ENCODE measurements around the gene ETHE1. TPM values are rescaled to one million over a fixed set of nuclear protein-coding genes. Genes with fewer than 3 reads are reported as not detected.

The ETHE1 gene
- total RNA-seq, 1 donor from 2014 or later: 16.0 TPM

GRCh38 chr19:43467730-43468129, 59.3 kb downstream of the ETHE1 start:
- TF ChIP-seq, protein P1, sequence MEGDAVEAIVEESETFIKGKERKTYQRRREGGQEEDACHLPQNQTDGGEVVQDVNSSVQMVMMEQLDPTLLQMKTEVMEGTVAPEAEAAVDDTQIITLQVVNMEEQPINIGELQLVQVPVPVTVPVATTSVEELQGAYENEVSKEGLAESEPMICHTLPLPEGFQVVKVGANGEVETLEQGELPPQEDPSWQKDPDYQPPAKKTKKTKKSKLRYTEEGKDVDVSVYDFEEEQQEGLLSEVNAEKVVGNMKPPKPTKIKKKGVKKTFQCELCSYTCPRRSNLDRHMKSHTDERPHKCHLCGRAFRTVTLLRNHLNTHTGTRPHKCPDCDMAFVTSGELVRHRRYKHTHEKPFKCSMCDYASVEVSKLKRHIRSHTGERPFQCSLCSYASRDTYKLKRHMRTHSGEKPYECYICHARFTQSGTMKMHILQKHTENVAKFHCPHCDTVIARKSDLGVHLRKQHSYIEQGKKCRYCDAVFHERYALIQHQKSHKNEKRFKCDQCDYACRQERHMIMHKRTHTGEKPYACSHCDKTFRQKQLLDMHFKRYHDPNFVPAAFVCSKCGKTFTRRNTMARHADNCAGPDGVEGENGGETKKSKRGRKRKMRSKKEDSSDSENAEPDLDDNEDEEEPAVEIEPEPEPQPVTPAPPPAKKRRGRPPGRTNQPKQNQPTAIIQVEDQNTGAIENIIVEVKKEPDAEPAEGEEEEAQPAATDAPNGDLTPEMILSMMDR (IDR thresholded peaks at IDR 0.05; ENCODE audit: partially characterized antibody, unreplicated experiment): no peak
- Mint-ChIP-seq H3K27ac (ENCODE audit: unreplicated experiment) (no peak overlapping the region), H3K27me3 (ENCODE audit: unreplicated experiment) (peaks cover 4% of the 10 kb centered on the region), H3K4me1 (ENCODE audit: low read depth, unreplicated experiment) (no peaks in the 10 kb centered on the region), H3K36me3 (ENCODE audit: unreplicated experiment) (no peaks in the 10 kb centered on the region), H3K4me3 (ENCODE audit: unreplicated experiment) (no peak overlapping the region), H3K9me3 (ENCODE audit: unreplicated experiment) (peaks cover 2% of the 10 kb centered on the region)
- no peak for DNase-seq

GRCh38 chr19:43467276-43467675, 59.7 kb downstream of the ETHE1 start:
- TF ChIP-seq, protein P1 (IDR thresholded peaks at IDR 0.05; ENCODE audit: partially characterized antibody, unreplicated experiment): no peak
- Mint-ChIP-seq H3K4me1 (ENCODE audit: low read depth, unreplicated experiment) (no peaks in the 10 kb centered on the region), H3K9me3 (ENCODE audit: unreplicated experiment) (peaks cover 2% of the 10 kb centered on the region), H3K4me3 (ENCODE audit: unreplicated experiment) (no peak overlapping the region), H3K36me3 (ENCODE audit: unreplicated experiment) (no peaks in the 10 kb centered on the region), H3K27me3 (ENCODE audit: unreplicated experiment) (peaks cover 5% of the 10 kb centered on the region), H3K27ac (ENCODE audit: unreplicated experiment) (no peak overlapping the region)
- no peak for DNase-seq

- peaks cover 2% of the 10 kb centered on the region for H3K9me3 Mint-ChIP-seq (ENCODE audit: unreplicated experiment)
- DNase-seq: no peak
- H3K27ac Mint-ChIP-seq (ENCODE audit: unreplicated experiment): no peak overlapping the region
- no peak overlapping the region for H3K4me3 Mint-ChIP-seq (ENCODE audit: unreplicated experiment)
- TF ChIP-seq, protein P1 (IDR thresholded peaks at IDR 0.05; ENCODE audit: partially characterized antibody, unreplicated experiment): no peak
- no peaks in the 10 kb centered on the region for H3K36me3 Mint-ChIP-seq (ENCODE audit: unreplicated experiment)
- no peaks in the 10 kb centered on the region for H3K4me1 Mint-ChIP-seq (ENCODE audit: low read depth, unreplicated experiment)
- peaks cover 8% of the 10 kb centered on the region for H3K27me3 Mint-ChIP-seq (ENCODE audit: unreplicated experiment)
Observed at GRCh38 chr19:43466793-43467192, 60.2 kb downstream of the ETHE1 start.

- H3K27me3 Mint-ChIP-seq (ENCODE audit: unreplicated experiment): peaks cover 10% of the 10 kb centered on the region
- TF ChIP-seq, protein P1 (IDR thresholded peaks at IDR 0.05; ENCODE audit: partially characterized antibody, unreplicated experiment): no peak
- DNase-seq: no peak
- H3K36me3 Mint-ChIP-seq (ENCODE audit: unreplicated experiment): no peaks in the 10 kb centered on the region
- H3K27ac Mint-ChIP-seq (ENCODE audit: unreplicated experiment): no peak within 1 kb of the TSS
- peaks cover 2% of the 10 kb centered on the region for H3K9me3 Mint-ChIP-seq (ENCODE audit: unreplicated experiment)
- peak within 1 kb of the TSS; percentile 98 for H3K4me3 Mint-ChIP-seq (ENCODE audit: unreplicated experiment)
- H3K4me1 Mint-ChIP-seq (ENCODE audit: low read depth, unreplicated experiment): no peaks in the 10 kb centered on the region
Observed at GRCh38 chr19:43465468-43466120, 61.4 kb downstream of the ETHE1 start, which contains the start of gene LYPD3. TSS of gene LYPD3 (minus strand) at chr19:43465608. CDS start at chr19:43465571, 37 bp downstream.

DNA sequence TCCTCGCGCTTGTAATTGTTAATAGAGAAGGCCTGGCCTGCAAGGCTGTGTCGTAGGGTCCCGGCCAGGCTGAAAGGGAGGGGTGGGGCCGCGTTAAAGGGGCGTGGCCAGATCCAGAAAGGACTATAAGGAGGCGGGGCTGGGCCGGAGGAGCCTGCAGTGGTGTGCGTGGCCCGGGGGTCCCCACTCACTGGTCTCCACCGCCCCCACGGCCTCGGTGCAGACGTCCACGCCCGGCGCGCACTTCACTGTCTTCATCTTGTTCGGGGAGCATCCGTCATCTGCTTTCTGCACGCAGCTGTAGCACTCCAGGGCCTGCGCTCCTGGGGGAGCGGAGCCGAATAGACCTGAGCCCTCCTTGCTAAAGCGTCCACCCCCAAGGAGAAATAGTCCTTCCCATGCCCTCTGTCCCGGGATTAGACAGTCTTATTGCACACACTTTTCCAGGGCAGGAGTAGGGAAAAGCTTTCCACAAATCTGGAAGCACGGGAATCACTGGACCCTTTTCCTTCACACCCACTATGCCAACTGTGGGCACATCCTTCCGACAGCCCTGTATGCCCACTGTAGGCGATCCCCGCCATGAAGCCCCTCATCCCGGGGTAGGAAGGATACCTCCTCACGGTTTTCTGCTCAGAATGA, 62.7 kb downstream of the ETHE1 start:
- TF ChIP-seq, protein P1 (IDR thresholded peaks at IDR 0.05; ENCODE audit: partially characterized antibody, unreplicated experiment): no peak
- no peaks in the 10 kb centered on the region for H3K4me1 Mint-ChIP-seq (ENCODE audit: low read depth, unreplicated experiment)
- H3K9me3 Mint-ChIP-seq (ENCODE audit: unreplicated experiment): peaks cover 2% of the 10 kb centered on the region
- DNase-seq: peak; percentile 75
- peaks cover 10% of the 10 kb centered on the region for H3K27me3 Mint-ChIP-seq (ENCODE audit: unreplicated experiment)
- peak overlapping the region; percentile 98 for H3K4me3 Mint-ChIP-seq (ENCODE audit: unreplicated experiment)
- peak overlapping the region; percentile 73 for H3K27ac Mint-ChIP-seq (ENCODE audit: unreplicated experiment)
- no peaks in the 10 kb centered on the region for H3K36me3 Mint-ChIP-seq (ENCODE audit: unreplicated experiment)

Measured in glutamatergic neuron (in vitro differentiated cells).